Stimulated activated CD4-positive, alpha-beta T cell treated with anti-CD3 and anti-CD28 coated beads, Interleukin-1b, Interleukin-23, amount 100 ng/mL, for 24 hours (primary cell): ENCODE results near the gene GULP1.
A peak's percentile ranks its signal among the peaks of the same experiment; 100 is the strongest.
"Not testable (repeated sequence)": the region's sequence is repeated elsewhere in the genome, so short reads cannot be mapped to it uniquely, and the experiment has no call there.

Experiments used
- DNase-seq, 4 experiments: peaks; one replicate each; pipeline ENCODE4 v3.0.0-alpha.2; 2020; ENCODE audit warnings: low read depth in 4 of 4, low spot score in 1 of 4

GULP1 gene

DNA sequence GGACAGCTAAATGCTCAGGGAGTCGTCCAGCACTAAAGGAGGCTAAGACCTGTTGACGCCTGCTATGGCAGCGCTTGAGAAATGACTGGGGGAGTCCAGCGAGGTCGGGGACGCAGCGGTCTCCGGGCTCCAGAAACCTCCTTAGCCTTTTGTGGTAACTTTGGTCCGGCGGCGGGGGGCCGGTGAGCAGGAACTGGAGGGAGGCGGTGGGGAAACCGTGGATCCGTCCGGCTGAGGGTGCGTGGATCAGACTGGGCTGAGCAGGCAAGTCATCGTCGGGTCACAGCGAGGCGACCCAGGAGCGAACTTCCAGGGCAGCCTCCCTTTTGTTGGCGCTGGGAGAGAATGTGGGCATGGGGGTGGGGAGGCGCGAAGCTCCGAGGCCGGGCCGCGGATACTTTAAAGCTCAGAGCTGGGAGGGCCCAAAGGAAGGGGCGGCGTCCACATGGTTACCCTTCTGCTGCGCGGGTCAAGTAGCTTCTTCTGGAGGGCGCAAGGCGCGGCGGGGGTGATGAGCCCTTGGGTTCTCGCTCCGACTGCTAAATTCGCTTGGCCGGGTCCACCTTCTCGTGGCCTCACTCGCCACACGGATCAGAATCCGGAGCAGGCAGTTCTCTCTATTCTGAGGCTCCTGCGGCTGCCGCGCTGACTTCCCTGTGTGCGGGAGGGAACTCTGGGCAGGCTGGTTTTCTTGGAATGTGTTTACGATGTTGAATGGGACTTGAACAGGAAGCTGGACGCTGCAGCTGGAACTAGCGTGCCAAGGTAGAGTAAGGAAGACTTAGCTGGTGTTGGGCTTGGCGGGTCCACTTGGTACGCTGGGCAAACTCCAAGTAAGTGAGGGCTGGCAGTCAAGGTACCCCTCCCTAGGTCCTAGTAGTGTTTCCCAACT, 920 bp downstream of the GULP1 start:
- DNase-seq, result peak in 1 of 4 experiments; percentile 0

DNA sequence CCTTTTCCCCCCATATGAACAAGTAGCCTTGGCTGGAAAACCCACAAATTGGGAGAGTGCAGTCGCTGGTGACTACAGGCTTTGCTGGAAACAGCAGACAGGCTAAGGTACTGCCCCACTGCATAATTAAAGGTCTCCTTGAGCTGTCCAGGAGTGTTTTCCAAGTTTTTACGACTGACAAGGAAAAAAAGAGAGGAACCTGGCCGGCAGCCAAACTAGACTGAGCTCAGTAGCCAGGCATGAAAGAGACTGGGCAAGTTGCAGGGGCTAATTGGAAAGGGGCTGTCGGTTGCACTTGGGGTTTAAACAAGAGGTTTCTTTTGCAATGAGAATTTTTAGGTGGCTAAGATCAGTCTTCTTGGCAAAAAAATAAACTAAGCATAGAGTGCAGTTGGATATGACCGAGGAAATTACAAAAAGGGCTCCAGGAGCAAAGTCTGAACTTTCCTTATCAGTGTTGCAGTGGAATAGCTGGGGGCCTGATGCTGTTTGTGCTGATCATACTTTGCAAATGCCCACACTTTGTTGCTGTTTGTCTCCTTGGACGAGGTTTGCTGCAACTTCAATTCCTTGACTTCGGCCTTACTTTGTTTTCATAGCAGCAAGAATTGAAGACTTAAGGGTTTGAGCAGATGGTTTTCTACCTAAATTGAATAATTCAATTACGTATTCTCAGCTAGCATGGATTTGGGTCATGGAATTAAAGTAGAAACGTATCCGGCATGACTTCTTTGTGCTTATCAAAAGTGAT, 2.1 kb downstream of the GULP1 start:
- DNase-seq, result no peak

DNA sequence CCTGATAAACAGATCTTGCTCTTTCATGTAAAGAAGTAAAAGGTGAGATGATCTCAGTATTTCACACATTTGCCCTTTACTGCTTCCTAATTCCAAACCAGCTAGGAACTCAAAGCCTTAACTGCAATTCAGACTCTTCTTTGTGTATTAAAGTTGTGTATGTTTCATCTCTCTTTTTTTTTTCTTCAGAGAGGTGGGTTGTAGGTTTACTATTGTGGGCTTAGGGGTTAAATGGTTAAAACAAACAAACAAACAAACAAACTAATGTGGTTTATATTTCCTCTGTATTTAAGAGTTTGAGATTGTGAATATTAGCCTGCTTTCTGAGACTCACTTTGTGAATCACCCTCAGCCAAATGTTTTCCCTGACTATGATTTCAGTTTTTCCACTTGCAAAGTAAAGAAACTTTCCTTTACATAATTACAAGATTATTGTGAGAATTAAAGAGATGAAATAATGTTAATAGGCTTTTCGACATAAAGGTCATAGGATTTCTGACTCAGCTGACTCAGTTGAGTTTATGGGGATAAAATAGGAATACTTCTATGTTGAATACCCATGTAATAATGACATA, 2.8 kb downstream of the GULP1 start:
- no peak for DNase-seq

DNA sequence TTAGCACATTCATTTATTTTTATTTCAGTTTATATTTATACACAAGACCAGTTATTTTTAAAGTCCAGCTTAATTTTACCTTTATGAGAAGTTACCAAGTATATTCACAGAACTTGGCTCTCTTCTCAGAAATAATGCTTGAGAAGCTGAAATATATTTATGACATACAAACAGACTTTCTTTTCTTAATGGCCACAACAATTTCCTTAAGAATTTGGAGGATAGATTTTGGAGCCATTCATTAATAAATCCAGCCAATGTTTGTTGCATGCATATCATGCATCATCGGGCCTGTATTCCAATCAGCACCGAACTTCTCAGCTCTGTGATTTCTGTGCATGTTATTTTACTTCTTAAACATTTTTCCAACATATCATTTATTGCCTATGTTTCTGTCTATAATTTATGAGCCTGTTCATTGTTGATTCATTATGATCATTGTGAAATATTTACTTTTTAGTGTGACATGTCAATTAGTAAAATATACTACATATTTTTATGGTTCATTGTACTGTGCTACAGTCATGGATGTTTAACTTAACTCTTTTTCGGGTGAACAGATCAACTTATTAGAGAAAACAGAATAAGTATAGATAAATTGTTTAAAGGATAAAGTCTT, 3.5 kb downstream of the GULP1 start:
- no peak for DNase-seq

- DNase-seq, result no peak
These were observed 6.3 kb downstream of the GULP1 start for GRCh38 chr2:188297978-188298377.

- not testable (repeated sequence) for DNase-seq
These were observed 7.3 kb downstream of the GULP1 start for GRCh38 chr2:188298937-188299371.

DNA sequence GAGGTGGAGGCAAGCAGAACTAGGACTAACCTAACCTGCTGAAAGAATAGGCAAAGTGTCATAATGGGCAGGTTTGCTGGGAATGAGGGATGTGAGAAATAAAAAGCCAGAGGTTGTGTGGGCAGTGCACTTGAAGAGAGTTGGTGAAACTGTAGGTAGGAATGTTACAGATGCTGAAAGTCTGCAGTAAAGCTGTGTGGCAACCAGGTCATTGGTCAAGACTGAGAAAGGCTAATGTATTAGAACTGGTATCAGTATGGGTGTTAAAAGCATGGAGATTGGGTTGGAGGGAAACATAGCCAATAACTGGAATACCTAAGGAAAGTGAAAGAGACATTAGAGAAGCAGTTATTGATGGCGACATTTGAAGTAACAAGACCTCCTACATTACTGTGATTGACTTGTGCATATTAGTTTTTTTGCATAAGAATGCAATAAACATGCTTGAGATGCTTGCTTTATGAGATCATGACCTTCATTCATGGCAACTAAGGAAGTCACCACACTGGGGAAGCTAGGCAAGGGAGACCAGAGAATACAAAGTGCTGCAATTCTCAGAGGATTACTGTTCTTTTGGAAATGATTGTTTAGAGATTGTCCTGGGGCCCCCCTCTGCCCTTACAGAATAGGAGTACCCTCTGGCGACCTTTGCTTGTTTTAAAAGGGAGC, 11.8 kb downstream of the GULP1 start:
- no peak for DNase-seq

GRCh38 chr2:188305271-188305670, 13.6 kb downstream of the GULP1 start:
- no peak for DNase-seq

- DNase-seq, result no peak
These were observed 14.6 kb downstream of the GULP1 start for GRCh38 chr2:188306271-188306670.

GRCh38 chr2:188307850-188308283, 16.2 kb downstream of the GULP1 start:
- DNase-seq, result no peak

GRCh38 chr2:188308483-188308882, 16.8 kb downstream of the GULP1 start:
- DNase-seq, result no peak

DNA sequence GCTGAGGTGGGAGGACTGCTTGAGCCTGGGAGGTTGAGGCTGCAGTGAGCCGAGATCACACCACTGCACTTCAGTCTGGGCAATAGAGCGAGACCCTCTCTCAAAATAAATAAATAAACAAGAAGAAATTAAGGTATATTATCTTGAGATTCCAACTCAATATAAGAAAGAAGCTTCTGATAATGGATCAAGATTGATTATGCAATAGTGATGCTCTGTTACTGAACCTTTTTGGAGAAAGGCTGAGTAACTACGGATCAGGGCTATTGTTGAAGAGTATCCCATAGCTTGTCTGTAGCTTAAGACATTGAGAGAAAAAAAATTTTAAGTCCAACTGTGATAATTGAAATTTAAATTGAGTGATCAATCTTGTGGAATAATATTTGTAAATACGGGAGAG, 17.7 kb downstream of the GULP1 start:
- no peak for DNase-seq

DNA sequence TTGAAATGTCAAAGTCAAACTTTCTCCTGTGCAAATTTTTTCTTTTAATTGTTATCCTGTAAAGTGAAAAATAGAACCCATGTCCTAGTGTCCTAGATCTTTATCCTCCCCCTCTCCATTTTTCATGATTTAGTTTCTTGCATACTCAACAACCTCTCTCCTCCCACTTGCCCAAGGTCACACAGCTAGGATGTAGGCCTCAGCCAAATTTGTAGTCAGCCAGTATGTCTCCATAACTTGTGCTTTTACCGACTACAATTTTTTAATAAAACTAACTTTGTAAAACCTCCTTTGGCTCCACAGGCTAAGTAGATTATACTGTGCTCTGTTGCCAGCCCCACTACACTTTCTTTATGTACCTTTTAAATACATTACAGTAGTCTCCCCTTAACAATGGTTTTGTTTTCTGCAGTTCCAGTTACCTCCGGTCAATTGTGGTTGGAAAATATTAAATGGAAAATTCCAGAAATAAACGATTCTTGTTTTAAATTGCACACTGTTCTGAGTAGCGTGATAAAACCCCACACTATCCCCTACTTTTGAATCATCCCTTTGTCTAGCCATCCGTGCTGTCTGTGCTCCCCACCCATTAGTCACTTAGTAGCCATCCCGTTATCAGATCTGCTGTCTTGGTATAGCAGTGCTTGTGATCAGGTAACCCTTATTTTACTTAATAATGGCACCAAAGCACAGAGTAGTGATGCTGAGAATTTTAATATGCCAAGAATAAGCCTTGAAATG, 22.8 kb downstream of the GULP1 start:
- no peak for DNase-seq

DNA sequence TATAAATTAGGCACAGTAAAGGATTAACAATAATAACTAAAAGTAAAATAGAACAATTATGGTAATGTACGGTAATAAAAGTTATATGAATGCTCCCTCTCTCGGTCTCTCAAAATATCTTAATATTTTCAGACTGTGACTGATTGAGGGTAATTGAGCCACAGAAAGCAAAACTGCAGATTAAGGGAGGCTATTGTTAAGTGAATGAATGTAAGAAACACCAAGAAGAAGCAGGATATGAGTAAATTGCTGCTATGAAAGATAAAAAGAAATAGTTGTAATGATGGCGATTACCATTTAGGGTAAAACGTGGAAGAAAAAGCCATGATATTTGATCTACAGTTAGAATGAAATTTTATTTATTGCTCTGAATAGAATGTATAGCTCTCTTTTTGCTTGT, 24.1 kb downstream of the GULP1 start:
- no peak for DNase-seq

DNA sequence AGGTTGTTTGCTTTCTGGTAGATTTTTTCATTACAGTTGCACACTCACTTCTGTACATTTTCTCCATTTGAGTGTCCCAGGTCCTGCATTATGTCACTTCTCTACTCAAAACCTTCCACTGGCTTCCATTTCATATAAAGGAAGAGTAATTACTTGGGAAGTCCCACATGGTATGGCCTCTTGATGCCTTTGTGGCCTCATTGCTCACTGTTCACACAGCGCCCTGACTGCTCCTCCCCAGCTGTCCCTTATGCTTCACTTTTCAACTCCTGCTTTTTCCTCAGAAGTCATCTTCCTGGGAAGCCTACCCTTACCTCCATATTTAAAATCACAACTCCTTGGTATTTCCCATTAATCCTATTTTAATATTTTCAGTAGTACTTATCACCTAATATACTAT, 24.7 kb downstream of the GULP1 start:
- DNase-seq, result no peak

DNA sequence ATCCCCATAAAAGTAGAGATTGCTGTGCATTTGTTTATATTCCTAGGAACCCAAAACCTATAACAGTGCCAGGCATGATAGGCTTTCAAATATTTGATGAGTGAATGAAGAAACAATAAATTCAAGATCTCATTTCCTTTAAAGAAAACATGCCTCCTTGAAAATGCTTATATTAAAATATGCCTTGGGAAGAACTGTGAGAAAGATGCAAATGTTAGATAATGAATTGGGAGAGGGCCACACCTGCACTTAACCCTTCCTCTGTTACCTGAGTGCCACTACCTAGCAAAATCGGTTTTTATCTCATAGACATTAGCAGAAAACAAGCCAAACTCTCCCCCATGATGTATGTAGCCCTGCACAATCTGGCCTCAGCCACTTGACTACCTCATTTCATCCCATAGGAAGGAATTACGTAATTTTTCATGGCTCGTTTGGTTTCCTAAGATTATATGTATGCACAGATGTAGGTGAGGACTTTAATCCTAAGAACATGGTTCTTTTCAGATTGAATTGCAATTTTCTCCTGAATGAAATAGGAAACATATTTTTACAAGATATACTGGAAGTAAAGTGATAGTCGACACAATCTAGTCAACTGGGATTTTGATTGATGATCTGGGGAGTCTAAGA, 25.2 kb downstream of the GULP1 start:
- DNase-seq, result no peak

DNA sequence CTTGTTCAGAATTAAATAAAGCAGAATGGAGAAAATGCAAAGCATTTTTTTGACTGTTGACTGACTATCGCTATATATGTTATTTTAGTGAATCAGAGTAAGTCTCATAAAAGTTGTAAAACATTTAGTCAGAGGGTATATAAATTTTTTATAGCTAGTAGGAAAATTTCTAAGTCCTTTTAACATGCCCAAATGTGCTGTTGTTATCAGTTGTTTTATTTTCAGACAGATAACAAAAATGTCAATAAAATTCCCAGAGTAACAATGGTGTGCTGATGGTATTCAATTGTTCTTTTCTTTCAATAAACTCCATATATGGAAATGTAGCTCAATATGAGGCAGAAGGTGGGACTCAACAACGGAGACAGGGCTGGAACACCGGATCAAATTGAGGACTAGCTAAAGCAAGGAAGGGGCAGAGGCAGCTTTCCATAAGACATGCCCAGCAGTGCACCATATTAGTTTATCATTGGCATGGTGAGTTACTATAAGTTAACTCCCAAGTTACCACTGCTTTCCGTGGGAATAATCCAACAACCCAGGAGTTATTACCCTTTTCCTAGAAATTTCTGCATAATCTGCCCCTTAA, 26.6 kb downstream of the GULP1 start:
- DNase-seq, result no peak

DNA sequence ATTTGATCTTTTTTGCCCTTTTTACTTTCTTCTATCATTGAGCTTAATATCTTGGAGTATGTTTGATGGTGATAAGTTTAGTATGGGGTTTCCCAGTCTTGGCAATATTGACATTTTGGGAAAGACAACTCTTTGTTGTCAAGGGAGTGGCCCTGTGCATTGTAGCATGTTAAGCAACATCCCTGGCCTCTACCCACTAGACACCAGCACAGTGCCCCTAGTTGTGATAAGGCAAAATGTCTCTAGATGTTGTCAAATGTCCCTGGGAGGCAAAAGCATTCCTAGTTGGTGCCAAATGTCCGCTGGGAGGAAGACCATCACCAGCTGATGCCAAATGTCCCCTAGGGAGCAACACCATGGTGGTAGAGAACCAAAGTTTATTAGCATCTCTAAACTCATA, 28.2 kb downstream of the GULP1 start:
- DNase-seq, result no peak

GRCh38 chr2:188320861-188321260, 29.2 kb downstream of the GULP1 start:
- no peak for DNase-seq
